HG03354 (cell line): Measurements from ENCODE around the gene ALG1.

Source experiments
- ATAC-seq: cut with Tn5 transposase; IDR thresholded peaks from one replicate; pipeline ENCODE4 v1.9.1; 2021; ENCODE audit warnings: mild to moderate bottlenecking; ENCODE audit not compliant: unreplicated experiment, poor library complexity, severe bottlenecking

Gene ALG1

GRCh38 chr16:5071681-5072333 is at the start of gene ALG1:
Gene ALG1 (plus strand): TSS chr16:5071843. CDS start chr16:5071850, 7 bp downstream.
- ATAC-seq: peak; percentile 90

GRCh38 chr16:5022521-5022920 is 49.1 kb upstream of the ALG1 start:
- ATAC-seq: no peak

GRCh38 chr16:5024632-5025031 is 47.0 kb upstream of the ALG1 start:
- ATAC-seq: no peak

- ATAC-seq: no peak
Observed at GRCh38 chr16:5025171-5025632, 46.4 kb upstream of the ALG1 start.

GRCh38 chr16:5026664-5027063 is 45.0 kb upstream of the ALG1 start:
- no peak for ATAC-seq

GRCh38 chr16:5027086-5027485 is 44.6 kb upstream of the ALG1 start:
- ATAC-seq: no peak

- ATAC-seq: no peak
Observed at GRCh38 chr16:5027575-5028235, 43.9 kb upstream of the ALG1 start.

- no peak for ATAC-seq
Observed at GRCh38 chr16:5028950-5029475, 42.6 kb upstream of the ALG1 start.

GRCh38 chr16:5030251-5030870 is 41.3 kb upstream of the ALG1 start:
- ATAC-seq: no peak

GRCh38 chr16:5031601-5032000 is 40.0 kb upstream of the ALG1 start:
- ATAC-seq: no peak

- ATAC-seq: no peak
Observed at GRCh38 chr16:5032748-5033167, 38.9 kb upstream of the ALG1 start.

GRCh38 chr16:5033256-5034166 is 38.1 kb upstream of the ALG1 start, which contains the start of gene NAGPA:
Gene NAGPA (minus strand): TSS chr16:5033935. CDS start chr16:5033914, 21 bp downstream.
- ATAC-seq: peak; percentile 92

GRCh38 chr16:5034167-5034523 is 37.5 kb upstream of the ALG1 start:
- ATAC-seq: no peak

GRCh38 chr16:5035909-5036227 is 35.8 kb upstream of the ALG1 start:
- ATAC-seq: no peak

GRCh38 chr16:5036228-5037156 is 35.2 kb upstream of the ALG1 start:
- ATAC-seq: no peak

- ATAC-seq: no peak
Observed at GRCh38 chr16:5040451-5040850, 31.2 kb upstream of the ALG1 start.

- peak; percentile 60 for ATAC-seq
Observed at GRCh38 chr16:5041600-5042133, 30.0 kb upstream of the ALG1 start.

- ATAC-seq: no peak
Observed at GRCh38 chr16:5042574-5043171, 29.0 kb upstream of the ALG1 start.
